GM21737 (cell line): ENCODE data around the gene RABEP2.
"Not testable (repeated sequence)": the region's sequence is repeated elsewhere in the genome, so short reads cannot be mapped to it uniquely, and the experiment has no call there.

Experiments used
- ATAC-seq: cut with Tn5 transposase; IDR thresholded peaks from one replicate; pipeline ENCODE4 v1.9.1; 2021; ENCODE audit warnings: mild to moderate bottlenecking, moderate library complexity; ENCODE audit not compliant: unreplicated experiment

The RABEP2 gene

DNA sequence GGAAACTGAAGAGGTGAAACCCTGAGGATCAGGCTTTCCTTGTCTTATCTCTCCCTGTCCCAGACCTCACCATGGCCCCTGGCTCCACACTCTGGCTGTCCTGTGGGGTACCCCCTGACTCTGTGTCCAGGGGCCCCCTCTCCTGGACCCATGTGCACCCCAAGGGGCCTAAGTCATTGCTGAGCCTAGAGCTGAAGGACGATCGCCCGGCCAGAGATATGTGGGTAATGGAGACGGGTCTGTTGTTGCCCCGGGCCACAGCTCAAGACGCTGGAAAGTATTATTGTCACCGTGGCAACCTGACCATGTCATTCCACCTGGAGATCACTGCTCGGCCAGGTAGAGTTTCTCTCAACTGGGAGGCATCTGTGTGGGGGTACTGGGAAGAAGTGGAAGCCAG lies 8.1 kb upstream of the RABEP2 start:
- ATAC-seq, result no peak

GRCh38 chr16:28932339-28933141 lies 7.5 kb upstream of the RABEP2 start:
- no peak for ATAC-seq

DNA sequence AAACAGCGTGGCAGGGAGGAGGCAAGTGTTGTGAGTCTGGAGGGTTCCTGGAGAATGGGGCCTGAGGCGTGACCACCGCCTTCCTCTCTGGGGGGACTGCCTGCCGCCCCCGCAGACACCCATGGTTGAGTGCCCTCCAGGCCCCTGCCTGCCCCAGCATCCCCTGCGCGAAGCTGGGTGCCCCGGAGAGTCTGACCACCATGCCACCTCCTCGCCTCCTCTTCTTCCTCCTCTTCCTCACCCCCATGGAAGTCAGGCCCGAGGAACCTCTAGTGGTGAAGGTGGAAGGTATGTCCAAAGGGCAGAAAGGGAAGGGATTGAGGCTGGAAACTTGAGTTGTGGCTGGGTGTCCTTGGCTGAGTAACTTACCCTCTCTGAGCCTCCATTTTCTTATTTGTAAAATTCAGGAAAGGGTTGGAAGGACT lies 6.8 kb upstream of the RABEP2 start, which contains the start of gene CD19:
Gene CD19 (plus strand): TSS at position 171 of the 425 bp plus-strand sequence. CDS start 30 bp downstream, at position 201.
- ATAC-seq, result no peak

- ATAC-seq, result peak; percentile 40
Measured at GRCh38 chr16:28930652-28931051, 5.6 kb upstream of the RABEP2 start.

DNA sequence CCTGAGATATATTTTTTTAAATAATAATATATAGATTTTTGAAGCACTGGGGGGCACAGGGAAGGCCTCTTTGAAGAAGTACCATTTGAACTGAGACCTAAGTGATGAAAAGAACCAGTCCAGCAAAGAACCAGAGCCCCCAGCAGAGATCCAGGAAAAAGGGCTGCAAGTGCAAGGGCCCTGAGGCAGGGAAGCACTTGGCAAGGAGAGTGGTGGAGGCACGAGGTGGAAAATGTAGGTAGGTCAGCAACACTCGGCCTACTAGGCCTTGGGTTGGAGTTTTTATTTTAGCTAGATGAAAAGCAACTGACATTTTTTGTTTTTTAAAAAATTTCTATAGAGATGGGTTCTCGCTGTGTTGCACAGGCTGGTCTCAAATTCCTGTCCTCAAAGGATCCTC lies 5.2 kb upstream of the RABEP2 start:
- ATAC-seq, result no peak

GRCh38 chr16:28927815-28928214 lies 2.8 kb upstream of the RABEP2 start:
- ATAC-seq, result no peak

GRCh38 chr16:28926284-28926683 lies 1.2 kb upstream of the RABEP2 start:
- ATAC-seq, result not testable (repeated sequence)

GRCh38 chr16:28925386-28926228 lies 569 bp upstream of the RABEP2 start:
- ATAC-seq, result peak; percentile 27

DNA sequence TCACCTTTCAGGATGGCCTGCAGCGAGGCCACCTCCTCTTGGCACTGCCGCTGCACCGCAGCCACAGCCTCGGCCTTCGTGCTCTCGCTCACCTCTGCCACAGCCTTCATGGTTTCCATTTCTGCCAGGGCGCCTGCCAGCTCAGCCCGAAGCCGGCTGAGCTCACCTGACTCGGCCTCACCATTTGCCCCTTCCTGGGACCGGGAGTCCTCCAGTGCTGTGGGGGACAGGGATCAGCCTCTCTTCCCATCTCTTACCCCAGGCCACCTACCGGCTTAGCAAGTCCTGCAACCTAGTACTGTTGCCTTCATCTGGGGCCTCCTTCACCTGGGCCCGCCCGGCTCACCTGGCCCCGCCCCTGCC lies 658 bp downstream of the RABEP2 start:
- no peak for ATAC-seq

GRCh38 chr16:28923652-28924398 lies 1.2 kb downstream of the RABEP2 start:
- peak; percentile 44 for ATAC-seq

DNA sequence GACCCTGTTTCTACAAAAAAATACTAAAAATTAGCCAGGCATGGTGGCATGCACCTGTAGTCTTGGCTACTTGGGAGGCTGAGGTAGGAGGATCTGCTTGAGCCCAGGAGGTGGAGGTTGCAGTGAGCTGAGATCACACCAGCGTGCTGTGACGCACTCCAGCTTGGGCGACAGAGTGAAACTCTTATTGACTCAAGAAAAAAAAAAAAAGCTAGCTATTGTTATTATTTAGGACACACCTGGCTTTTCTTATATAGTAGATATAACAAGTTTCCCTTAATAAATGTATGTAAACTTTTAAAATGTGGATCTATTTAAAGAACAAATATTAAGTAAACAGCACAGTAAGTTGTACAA lies 1.8 kb downstream of the RABEP2 start:
- no peak for ATAC-seq

GRCh38 chr16:28918698-28919097 lies 6.3 kb downstream of the RABEP2 start:
- ATAC-seq, result no peak

- ATAC-seq, result no peak
Measured at GRCh38 chr16:28917095-28917494, 7.9 kb downstream of the RABEP2 start.

DNA sequence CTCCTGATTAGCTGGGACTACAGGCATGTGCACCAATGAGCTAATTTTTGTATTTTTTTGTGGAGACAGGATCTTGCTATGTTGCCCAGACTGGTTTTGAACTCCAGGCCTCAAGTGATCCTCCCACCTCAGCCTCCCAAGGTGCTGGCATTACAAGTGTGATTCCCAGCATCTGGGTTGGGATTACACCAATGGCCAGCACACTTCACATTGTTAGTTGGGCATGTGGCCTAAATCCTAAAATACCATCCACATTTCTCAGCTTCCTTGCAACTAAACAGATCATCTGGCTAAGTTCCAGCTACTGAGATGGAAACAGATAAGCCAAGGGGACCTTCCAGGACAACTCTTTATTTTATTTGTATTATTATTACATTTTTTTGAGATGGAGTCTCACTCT lies 9.9 kb downstream of the RABEP2 start:
- ATAC-seq, result no peak

DNA sequence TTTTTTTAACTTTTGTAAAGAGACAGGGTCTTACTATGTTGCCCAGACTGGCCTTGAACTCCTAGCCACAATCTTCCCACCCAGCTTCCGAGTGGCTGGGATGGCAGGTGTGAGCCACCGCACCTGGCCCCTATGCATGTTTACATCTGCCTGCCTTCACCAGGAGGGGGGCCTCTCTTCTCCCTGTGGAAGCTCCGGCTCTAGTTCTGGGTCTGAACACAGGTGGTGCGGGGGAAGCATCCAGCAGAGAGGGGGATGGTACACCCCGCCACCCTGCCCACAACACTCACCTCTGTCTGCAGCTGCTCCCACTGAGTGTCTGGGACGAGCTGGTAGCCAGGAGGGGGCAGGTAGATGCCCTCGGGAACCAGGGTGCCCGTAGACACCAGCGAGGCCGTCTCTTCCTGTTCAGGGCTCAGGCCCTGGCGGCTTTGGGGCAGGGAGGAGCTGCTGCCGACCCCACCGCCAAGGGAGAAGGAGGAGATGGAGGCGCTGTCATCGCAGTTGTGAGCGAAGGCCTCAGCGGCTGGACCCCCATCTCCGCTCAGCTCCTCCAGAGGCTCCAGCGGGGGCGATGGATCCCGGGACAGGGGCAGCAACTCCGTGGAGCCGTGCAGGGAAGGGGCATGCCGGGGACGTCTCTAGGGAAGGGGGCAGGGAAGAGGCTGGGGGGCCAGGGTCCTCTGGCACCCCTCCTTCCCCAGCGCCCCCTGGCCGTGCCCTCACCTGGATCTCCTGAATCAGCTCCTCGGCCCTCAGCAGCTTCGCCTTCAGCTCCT lies 10.9 kb downstream of the RABEP2 start:
- ATAC-seq, result no peak

DNA sequence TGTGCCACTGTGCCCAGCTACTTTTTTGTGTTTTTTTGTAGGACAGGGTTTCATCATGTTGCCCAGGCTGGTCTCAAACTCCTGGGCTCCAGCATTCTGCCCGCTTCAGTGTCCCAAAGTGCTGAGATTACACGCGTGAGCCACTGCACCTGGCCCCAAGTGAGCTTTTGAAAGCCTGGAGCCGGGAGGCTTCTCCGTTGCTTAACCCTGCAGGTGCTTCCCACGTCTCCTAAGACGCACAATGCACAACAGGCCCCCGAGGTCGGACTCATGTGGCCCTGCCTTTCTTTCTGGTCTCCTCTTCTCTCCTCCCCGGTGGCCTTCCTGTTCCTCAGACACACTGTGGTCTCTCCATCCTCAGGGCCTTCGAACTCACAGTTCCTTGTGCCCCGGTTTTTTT lies 12.5 kb downstream of the RABEP2 start:
- no peak for ATAC-seq

DNA sequence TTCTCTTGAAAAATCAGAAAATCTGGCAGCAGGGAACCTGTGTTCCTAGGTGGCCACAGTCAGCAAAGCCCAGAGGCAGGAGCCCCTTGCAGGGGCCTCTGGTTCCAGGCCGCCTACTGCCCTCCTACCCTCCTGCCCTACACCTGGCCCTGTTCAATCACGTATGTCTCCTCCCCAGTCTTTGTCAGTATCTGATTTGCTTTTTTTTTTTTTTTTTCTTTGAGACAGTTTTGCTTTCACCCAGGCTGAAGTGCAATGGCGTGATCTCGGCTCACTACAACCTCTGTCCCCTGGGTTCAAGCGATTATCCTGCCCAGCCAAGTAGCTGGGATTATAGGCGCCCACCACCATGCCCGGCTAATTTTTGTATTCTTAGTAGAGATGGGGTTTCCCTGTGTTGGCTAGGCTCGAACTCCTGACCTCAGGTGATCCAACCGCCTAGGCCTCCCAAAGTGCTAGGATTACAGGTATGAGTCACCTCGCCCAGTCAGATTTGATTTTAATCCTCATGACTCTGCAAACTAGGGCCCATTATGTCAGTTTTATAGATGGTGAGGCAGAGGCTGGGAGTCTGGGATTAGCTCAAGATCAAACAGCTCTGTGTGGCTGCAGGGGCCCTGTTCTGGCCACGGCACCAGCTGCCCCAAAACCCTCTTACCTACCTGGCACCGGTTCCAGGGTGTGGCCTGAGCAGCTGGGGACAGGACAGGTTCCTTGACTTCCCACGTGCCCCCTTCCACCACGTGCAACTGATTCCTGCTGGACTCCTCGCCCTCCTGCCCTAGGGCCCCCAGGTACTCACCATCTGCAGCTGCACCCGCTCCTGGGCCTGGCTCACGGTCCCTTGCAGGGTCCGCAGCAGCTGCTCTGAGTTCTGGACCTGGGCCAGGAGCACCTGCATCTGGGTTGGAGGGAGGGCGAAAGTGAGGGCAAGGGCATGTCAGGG lies 14.7 kb downstream of the RABEP2 start:
- no peak for ATAC-seq

DNA sequence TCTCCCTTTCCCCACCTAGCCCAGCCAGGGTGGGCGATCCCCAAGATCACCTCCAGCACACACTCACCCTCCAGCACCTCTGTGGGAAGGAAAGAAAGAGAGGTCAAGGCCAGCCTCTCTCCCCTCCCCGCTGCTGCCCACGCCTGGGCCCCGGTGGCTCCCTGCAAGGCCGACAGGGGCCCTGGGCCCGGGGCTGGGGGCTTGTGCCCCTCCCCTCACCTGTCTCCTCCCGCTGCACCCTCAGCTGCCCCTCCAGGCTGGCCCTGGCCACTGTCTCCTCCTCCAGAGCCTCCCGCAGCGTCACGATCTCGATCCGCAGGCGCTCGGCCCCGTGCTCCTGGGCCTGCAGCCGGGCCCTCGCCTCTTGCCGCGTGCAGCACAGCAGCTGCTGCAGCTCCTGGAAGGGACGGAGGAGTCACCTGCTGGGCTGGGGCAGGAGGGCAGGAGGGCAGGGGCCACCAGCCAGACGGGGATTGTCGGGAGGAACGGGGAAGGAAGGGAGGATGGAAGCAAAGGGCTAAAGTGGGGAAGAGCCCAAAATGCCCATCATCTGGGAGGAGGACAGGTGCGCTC lies 19.2 kb downstream of the RABEP2 start:
- no peak for ATAC-seq

- no peak for ATAC-seq
Measured at GRCh38 chr16:28905229-28905754, 19.7 kb downstream of the RABEP2 start.
